Gastrocnemius medialis (tissue), 4 donors: ENCODE results near the gene HEATR5A. TPM values are rescaled to one million over a fixed set of nuclear protein-coding genes. Genes with fewer than 3 reads are reported as not detected.
A peak's percentile ranks its signal among the peaks of the same experiment; 100 is the strongest.
"Not testable (repeated sequence)": the region's sequence is repeated elsewhere in the genome, so short reads cannot be mapped to it uniquely, and the experiment has no call there.

Experiments
- ATAC-seq, 2 donors: fragments of 150-250 bp; one replicate each; pipeline ENCODE4 v1.9.1; 2016
- DNase-seq, 2 donors: peaks; one replicate each; pipeline ENCODE4 v3.0.0-alpha.2; 2019
- H3K27ac ChIP-seq, 4 donors: fragments of 200-600 bp; sonication (generic); 1 replicate in 1 of 4; 2 replicates in 3 of 4; pipeline ENCODE4 v1.5.1; 2016 to 2018; ENCODE audit warnings: mild to moderate bottlenecking in 2 of 4, moderate library complexity in 1 of 4
- H3K27me3 ChIP-seq, 3 donors: fragments of 200-600 bp; sonication (generic) in 2 of 3; 1 replicate in 1 of 3; 2 replicates in 2 of 3; pipeline versions ENCODE4 v1.5.1 to v1.6.0; 2016 to 2019; ENCODE audit warnings: mild to moderate bottlenecking in 1 of 3, moderate library complexity in 1 of 3
- H3K36me3 ChIP-seq, 2 donors: fragments of 200-600 bp; sonication (generic) in 1 of 2; one replicate each; pipeline ENCODE4 v1.5.1; 2017 to 2018
- H3K4me1 ChIP-seq, 2 donors: fragments of 200-600 bp; sonication (generic) in 1 of 2; one replicate each; pipeline ENCODE4 v1.5.1; 2016 to 2017; ENCODE audit warnings: mild to moderate bottlenecking in 2 of 2
- H3K4me3 ChIP-seq, 4 donors: fragments of 200-600 bp; sonication (generic) in 3 of 4; 1 replicate in 1 of 4; 2 replicates in 3 of 4; pipeline ENCODE4 v1.5.1; 2016 to 2019; ENCODE audit warnings: mild to moderate bottlenecking in 2 of 4
- H3K9me3 ChIP-seq, 3 donors: fragments of 200-600 bp; sonication (generic) in 2 of 3; 1 replicate in 1 of 3; 2 replicates in 2 of 3; pipeline ENCODE4 v1.5.1; 2016 to 2019
- CTCF ChIP-seq, 5 experiments: fragments of 450-650 bp in 3 of 5; fragments of 200-600 bp in 2 of 5; sonication (generic) in 2 of 5; IDR thresholded peaks in 4 of 5; conservative IDR thresholded peaks in 1 of 5; 1 replicate in 4 of 5; 2 replicates in 1 of 5; pipeline ENCODE4 v1.5.1; 2016 to 2019; ENCODE audit warnings: antibody characterized with exemption in 5 of 5, mild to moderate bottlenecking in 3 of 5, moderate library complexity in 3 of 5
- POLR2A ChIP-seq, 2 donors: fragments of 450-650 bp; IDR thresholded peaks; one replicate each; pipeline ENCODE4 v1.6.1; 2017; ENCODE audit warnings: antibody characterized with exemption in 2 of 2, mild to moderate bottlenecking in 2 of 2, moderate library complexity in 2 of 2
- in situ Hi-C, 4 donors: fragments of 200-750 bp; cut with MboI; loops; one replicate each; pipeline versions ENCODE4 v1.15.0 to v1.8.0; 2017; ENCODE audit warnings: low sequenced_read_pairs in 4 of 4
- intact Hi-C: fragments of 100-400 bp; cut with DNase I; formaldehyde crosslinking; loops from one replicate; pipeline ENCODE4 v1.15.1; 2023; ENCODE audit warnings: low total_unique reads
- total RNA-seq, 4 donors: library from RNA; depleted of rRNA; stranded (reverse); fragments of >200 nt; gene quantifications; one replicate each; pipeline versions ENCODE4 v1.1.0 to v1.2.3, GENCODE V29; 2016

The HEATR5A gene
- total RNA-seq, 4 donors from 2014 or later: 11.3 to 39.7 (median 19.3) TPM

DNA sequence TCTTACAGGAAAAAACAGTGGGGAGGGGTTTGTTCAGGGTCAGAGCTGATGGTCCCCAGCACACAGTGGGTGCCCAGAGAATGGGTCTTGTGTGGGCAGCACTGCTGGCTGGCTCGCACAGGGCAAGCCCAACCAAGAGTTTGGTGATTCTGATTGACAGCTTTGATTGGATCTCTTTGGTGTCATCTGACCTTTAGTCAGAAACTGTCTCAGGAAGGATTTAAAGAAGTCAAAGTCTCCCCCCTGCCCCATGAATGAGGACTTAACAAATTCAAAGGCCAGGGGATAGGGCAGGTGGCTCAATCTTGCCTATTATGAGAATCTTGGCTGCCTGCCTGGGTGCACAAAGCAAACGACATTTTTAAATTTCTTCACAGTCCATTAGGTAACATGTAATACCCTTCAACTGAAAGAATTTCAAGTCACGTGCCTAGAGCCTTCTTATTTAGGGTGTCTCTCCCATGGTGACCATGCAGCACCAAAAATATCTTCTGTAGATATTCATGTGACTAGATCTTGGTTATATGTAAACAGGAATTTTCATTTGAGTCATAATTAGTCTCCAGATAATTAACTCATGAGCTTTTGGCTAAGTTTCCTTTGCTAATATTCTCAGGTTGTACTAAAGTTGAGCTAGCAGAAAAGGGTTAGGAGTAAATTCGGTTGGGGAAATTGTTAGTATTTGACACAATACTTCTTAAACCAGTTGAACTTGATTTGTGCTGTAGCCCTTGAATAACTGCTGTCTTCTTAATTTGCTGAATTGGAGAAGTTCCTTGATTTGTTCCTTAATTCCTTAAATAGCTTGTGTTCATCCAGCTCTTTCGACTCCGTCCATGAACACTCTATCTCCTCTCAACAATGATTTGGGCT, 158.3 kb downstream of the HEATR5A start:
- no peak for TF ChIP-seq CTCF (IDR thresholded peaks at IDR 0.05 in 4 of 5, conservative IDR thresholded peaks at IDR 0.05 in 1 of 5)
- no peak for TF ChIP-seq POLR2A (IDR thresholded peaks at IDR 0.05)
- Histone ChIP-seq H3K27ac (peak overlapping the region; percentile 32 to 59 (median 39)), H3K27me3 (no peaks in the 10 kb centered on the region), H3K4me3 (no peak overlapping the region), H3K4me1 (peaks cover 14 to 20% of the 10 kb centered on the region in 2 donors), H3K9me3 (no peaks in the 10 kb centered on the region), H3K36me3 (no peaks in the 10 kb centered on the region)
- in situ Hi-C loops (no loop called here), intact Hi-C loops (loop anchor here (2.0 kb wide), 1 partner anchor 55 kb away; the partner anchor contains the start of gene HECTD1)
- ATAC-seq: peak; percentile 34 to 48
- peak in 1 of 2 donors; percentile 41 for DNase-seq

GRCh38 chr14:31261523-31261858, 158.9 kb downstream of the HEATR5A start:
- DNase-seq (no peak), ATAC-seq (no peak)
- Histone ChIP-seq H3K9me3 (no peaks in the 10 kb centered on the region), H3K27ac (peak overlapping the region; percentile 32 to 59 (median 39)), H3K27me3 (no peaks in the 10 kb centered on the region), H3K36me3 (no peaks in the 10 kb centered on the region), H3K4me1 (peaks cover 14 to 20% of the 10 kb centered on the region in 2 donors), H3K4me3 (no peak overlapping the region)
- TF ChIP-seq CTCF (IDR thresholded peaks at IDR 0.05 in 4 of 5, conservative IDR thresholded peaks at IDR 0.05 in 1 of 5) (no peak), POLR2A (IDR thresholded peaks at IDR 0.05) (no peak)
- intact Hi-C loops (no loop called here), in situ Hi-C loops (no loop called here)

DNA sequence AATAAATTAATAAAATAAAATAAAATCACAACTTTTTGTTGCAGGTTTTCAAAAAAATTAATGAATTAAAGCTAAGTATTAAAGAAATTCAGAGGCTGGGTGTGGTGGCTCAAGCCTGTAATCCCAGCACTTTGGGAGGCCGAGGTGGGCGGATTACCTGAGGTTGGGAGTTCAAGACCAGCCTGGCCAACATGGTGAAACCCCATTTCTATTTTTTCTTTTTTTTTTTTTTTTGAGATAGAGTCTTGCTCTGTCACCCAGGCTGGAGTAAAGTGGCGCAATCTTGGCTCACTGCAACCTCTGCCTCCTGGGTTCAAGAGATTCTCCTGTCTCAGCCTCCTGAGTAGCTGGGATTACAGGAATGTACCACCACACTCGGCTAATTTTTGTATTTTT, 161.3 kb downstream of the HEATR5A start:
- H3K4me1 ChIP-seq: peaks cover 14 to 20% of the 10 kb centered on the region in 2 donors
- H3K27me3 ChIP-seq, H3K27ac ChIP-seq, H3K9me3 ChIP-seq, in situ Hi-C loops, DNase-seq, intact Hi-C loops, ATAC-seq, H3K4me3 ChIP-seq, H3K36me3 ChIP-seq: not testable (repeated sequence)

DNA sequence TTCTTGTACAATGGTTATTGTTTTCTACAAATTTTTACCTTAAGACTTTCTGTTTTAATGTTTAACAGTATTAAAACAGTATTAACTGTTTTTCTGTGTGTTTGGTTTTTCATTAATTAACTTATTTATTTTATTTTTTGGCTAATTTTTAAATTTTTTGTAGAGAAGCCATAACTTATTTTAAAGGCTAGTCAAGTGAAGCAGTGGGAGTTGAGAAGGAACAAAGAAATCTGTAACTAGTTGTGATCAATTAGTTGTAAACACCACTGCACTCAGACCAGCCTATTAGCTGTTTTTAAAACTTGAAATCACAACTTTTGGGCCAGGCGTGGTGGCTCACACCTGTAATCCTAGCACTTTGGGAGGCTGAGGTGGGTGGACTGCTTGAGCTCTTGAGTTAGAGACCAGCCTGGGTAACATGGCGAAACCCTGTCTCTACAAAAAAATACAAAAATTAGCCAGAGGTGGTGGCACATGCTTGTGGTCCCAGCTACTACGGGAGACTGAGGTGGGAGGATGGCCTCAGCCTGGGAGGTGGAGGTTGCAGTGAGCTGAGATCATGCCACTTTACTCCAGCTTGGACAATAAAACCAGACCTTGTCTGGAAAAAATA, 161.8 kb downstream of the HEATR5A start:
- Histone ChIP-seq H3K27me3 (no peaks in the 10 kb centered on the region), H3K4me1 (peaks cover 14 to 15% of the 10 kb centered on the region in 2 donors), H3K4me3 (no peak overlapping the region), H3K36me3 (no peaks in the 10 kb centered on the region), H3K9me3 (no peaks in the 10 kb centered on the region), H3K27ac (no peak overlapping the region)
- TF ChIP-seq CTCF (IDR thresholded peaks at IDR 0.05 in 4 of 5, conservative IDR thresholded peaks at IDR 0.05 in 1 of 5) (no peak), POLR2A (IDR thresholded peaks at IDR 0.05) (no peak)
- intact Hi-C loops: no loop called here
- in situ Hi-C loops: no loop called here
- DNase-seq (no peak), ATAC-seq (no peak)

GRCh38 chr14:31257554-31258426, 162.6 kb downstream of the HEATR5A start:
- ATAC-seq, H3K27me3 ChIP-seq, intact Hi-C loops, in situ Hi-C loops, H3K36me3 ChIP-seq, H3K9me3 ChIP-seq, H3K27ac ChIP-seq, H3K4me3 ChIP-seq, DNase-seq: not testable (repeated sequence)
- H3K4me1 ChIP-seq: peaks cover 10 to 14% of the 10 kb centered on the region in 2 donors
